ENCODE measurements around the gene DISC1. TPM values are rescaled to one million over a fixed set of nuclear protein-coding genes. Genes with fewer than 3 reads are reported as not detected.

Gene DISC1
- total RNA-seq, 6 experiments from 2014 or later, result 1.8 to 3.3 (median 2.4) TPM

- Histone ChIP-seq H3K27ac (no peak overlapping the region), H3K36me3 (no peaks in the 10 kb centered on the region), H3K4me3 (no peak overlapping the region), H3K27me3 (no peaks in the 10 kb centered on the region), H3K9me3 (no peaks in the 10 kb centered on the region), H3K4me1 (no peaks in the 10 kb centered on the region)
- intact Hi-C loops (cut with DNase I), result no loop called here
- DNase-seq (no peak), ATAC-seq (no peak)
- 72% methylated on average over 4 of the region's 4 CpGs for WGBS (ENCODE audit: insufficient coverage, low coverage, low lambda C conversion rate, missing lambda C conversion rate)
- no peak for TF ChIP-seq CTCF (IDR thresholded peaks at IDR 0.05)
- no peak for TF ChIP-seq POLR2A (IDR thresholded peaks at IDR 0.05)
These were observed 117.4 kb downstream of the DISC1 start for GRCh38 chr1:231743966-231744365.

- intact Hi-C loops (cut with DNase I), result no loop called here
- no peak overlapping the region for H3K27ac ChIP-seq
- ATAC-seq (no peak), DNase-seq (no peak)
- no peaks in the 10 kb centered on the region for H3K36me3 ChIP-seq
- H3K9me3 ChIP-seq, result no peaks in the 10 kb centered on the region
- H3K4me1 ChIP-seq, result no peaks in the 10 kb centered on the region
- TF ChIP-seq CTCF (IDR thresholded peaks at IDR 0.05) (no peak), POLR2A (IDR thresholded peaks at IDR 0.05) (no peak)
- H3K27me3 ChIP-seq, result no peaks in the 10 kb centered on the region
- no peak overlapping the region for H3K4me3 ChIP-seq
- 71% methylated on average over 2 of the region's 2 CpGs for WGBS (ENCODE audit: insufficient coverage, low coverage, low lambda C conversion rate, missing lambda C conversion rate)
These were observed 122.3 kb downstream of the DISC1 start for GRCh38 chr1:231748760-231749415.

- H3K27me3 ChIP-seq, result no peaks in the 10 kb centered on the region
- H3K27ac ChIP-seq, result no peak overlapping the region
- no peak overlapping the region for H3K4me3 ChIP-seq
- WGBS (ENCODE audit: insufficient coverage, low coverage, low lambda C conversion rate, missing lambda C conversion rate), result 100% methylated on average over 1 of the region's 2 CpGs
- no peaks in the 10 kb centered on the region for H3K36me3 ChIP-seq
- ATAC-seq (no peak), DNase-seq (no peak)
- H3K4me1 ChIP-seq, result no peaks in the 10 kb centered on the region
- H3K9me3 ChIP-seq, result no peaks in the 10 kb centered on the region
- TF ChIP-seq CTCF (IDR thresholded peaks at IDR 0.05) (no peak), POLR2A (IDR thresholded peaks at IDR 0.05) (no peak)
- intact Hi-C loops (cut with DNase I), result no loop called here
These were observed 123.7 kb downstream of the DISC1 start for GRCh38 chr1:231750296-231750695.

- 65% methylated on average over 3 of the region's 3 CpGs for WGBS (ENCODE audit: insufficient coverage, low coverage, low lambda C conversion rate, missing lambda C conversion rate)
- ATAC-seq, result no peak
These were observed 124.3 kb downstream of the DISC1 start for GRCh38 chr1:231750818-231751362.

More at GRCh38 chr1:231750818-231751362, 124.3 kb downstream of the DISC1 start:
- Histone ChIP-seq H3K36me3 (no peaks in the 10 kb centered on the region), H3K27me3 (no peaks in the 10 kb centered on the region), H3K9me3 (no peaks in the 10 kb centered on the region), H3K4me1 (no peaks in the 10 kb centered on the region), H3K27ac (no peak overlapping the region), H3K4me3 (no peak overlapping the region)
- intact Hi-C loops (cut with DNase I), result no loop called here
- TF ChIP-seq CTCF (IDR thresholded peaks at IDR 0.05) (no peak), POLR2A (IDR thresholded peaks at IDR 0.05) (no peak)
- DNase-seq, result no peak
